Esophagus muscularis mucosa (tissue), 4 donors: ENCODE results near the gene CNTLN.

Experiments used
- EP300 ChIP-seq: sonication (generic); formaldehyde crosslinking; IDR thresholded peaks from one replicate; pipeline ENCODE4 v1.6.1; 2017; ENCODE audit warnings: antibody characterized with exemption
- POLR2A ChIP-seq: fragments of 450-650 bp; IDR thresholded peaks from one replicate; pipeline ENCODE4 v1.6.1; 2017; ENCODE audit warnings: antibody characterized with exemption, moderate library complexity, mild to moderate bottlenecking, low read depth
- POLR2AphosphoS5 ChIP-seq, 2 donors: sonication (generic); formaldehyde crosslinking; IDR thresholded peaks; one replicate each; pipeline ENCODE4 v1.6.1; 2017; ENCODE audit warnings: antibody characterized with exemption in 2 of 2
- TF ChIP-seq, protein P1 (sequence below), 3 experiments: fragments of 200-600 bp in 2 of 3; fragments of 450-650 bp in 1 of 3; sonication (generic) in 2 of 3; IDR thresholded peaks; one replicate each; pipeline ENCODE4 v1.5.1; 2017 to 2019; ENCODE audit warnings: antibody characterized with exemption in 3 of 3, mild to moderate bottlenecking in 2 of 3, moderate library complexity in 1 of 3

DNA sequence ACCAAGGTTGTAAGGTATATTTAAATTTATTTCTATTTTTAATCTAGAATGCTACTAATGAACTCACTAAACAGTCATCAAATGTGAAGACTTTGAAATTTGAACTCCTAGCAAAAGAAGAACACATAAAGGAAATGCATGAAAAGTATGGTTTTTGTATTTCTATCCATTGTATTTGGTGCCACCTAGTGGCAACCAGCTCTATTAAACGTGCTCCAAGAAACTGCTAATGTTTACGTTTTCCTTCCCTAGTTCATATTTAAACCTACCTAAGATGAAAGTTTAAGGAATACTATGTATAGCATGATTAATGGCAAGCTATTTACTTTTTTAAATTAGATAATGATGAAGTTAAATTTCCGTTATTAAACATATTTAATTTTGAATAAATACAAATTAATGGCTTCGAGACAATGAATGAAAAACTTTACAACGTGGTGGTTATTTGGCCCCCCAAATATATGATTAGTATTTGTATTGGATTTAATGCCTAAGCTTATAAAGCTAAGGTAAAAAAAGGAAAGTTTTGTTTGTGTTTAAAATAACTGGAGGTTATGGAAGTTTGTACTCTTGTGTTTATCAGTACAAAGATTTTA lies 328.1 kb downstream of the CNTLN start:
- TF ChIP-seq, protein P1, sequence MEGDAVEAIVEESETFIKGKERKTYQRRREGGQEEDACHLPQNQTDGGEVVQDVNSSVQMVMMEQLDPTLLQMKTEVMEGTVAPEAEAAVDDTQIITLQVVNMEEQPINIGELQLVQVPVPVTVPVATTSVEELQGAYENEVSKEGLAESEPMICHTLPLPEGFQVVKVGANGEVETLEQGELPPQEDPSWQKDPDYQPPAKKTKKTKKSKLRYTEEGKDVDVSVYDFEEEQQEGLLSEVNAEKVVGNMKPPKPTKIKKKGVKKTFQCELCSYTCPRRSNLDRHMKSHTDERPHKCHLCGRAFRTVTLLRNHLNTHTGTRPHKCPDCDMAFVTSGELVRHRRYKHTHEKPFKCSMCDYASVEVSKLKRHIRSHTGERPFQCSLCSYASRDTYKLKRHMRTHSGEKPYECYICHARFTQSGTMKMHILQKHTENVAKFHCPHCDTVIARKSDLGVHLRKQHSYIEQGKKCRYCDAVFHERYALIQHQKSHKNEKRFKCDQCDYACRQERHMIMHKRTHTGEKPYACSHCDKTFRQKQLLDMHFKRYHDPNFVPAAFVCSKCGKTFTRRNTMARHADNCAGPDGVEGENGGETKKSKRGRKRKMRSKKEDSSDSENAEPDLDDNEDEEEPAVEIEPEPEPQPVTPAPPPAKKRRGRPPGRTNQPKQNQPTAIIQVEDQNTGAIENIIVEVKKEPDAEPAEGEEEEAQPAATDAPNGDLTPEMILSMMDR (IDR thresholded peaks at IDR 0.05) = peak; percentile 70 to 80 (median 73)
- no peak for TF ChIP-seq POLR2AphosphoS5 (IDR thresholded peaks at IDR 0.05)
- no peak for TF ChIP-seq POLR2A
- no peak for TF ChIP-seq EP300
